Measurements from ENCODE around the gene WSB2. TPM values are rescaled to one million over a fixed set of nuclear protein-coding genes. Genes with fewer than 3 reads are reported as not detected.

The WSB2 gene
- total and polyA plus RNA-seq, 4 donors, result 20.4 to 41.7 (median 28.3) TPM

DNA sequence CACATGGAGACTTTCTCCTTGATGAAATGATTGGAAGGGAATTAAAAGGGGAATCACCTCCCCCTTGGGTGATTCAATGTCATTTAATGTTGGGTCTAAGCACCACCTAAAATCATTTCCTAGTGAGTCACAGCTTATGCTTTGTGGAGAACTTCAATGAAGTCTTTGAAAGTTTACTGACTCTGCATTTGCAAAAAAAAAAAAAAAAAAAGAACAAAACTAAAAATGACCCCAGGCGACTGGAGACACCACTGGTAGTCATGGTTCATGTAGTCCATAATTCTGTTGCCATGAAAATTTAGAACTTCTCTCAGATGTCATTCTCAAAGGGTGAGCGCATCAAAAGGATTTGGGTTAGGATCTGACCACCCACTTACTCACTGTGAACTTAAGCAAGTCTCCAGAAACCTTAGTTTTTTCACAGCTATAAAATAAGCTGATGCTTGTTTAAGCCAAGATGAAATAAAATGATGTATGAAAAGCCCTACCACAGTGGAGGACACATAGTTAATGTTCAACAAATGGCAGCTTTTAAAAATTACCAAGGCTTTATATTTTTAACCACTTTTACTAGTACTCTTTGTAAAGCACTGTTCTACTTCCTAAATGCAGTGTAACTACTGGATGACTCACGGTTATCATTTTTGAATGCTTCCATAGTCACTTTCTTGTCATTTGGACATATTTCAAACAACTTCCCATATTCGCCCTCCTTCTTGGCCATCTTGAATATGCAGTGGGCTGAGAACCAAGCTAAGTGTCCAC is 74.1 kb downstream of the WSB2 start:
- Histone ChIP-seq H3K9ac (ENCODE audit: low read depth in 1 of 2, low read length in 2 of 2) (no peak overlapping the region), H3K9me3 (ENCODE audit: control insufficient read depth in 4 of 4, low read length in 3 of 4) (no peaks in the 10 kb centered on the region), H3K4me1 (ENCODE audit: control insufficient read depth in 4 of 4, insufficient read depth in 4 of 4, low read length in 3 of 4) (no peaks in the 10 kb centered on the region), H3K27me3 (ENCODE audit: control insufficient read depth in 4 of 4, insufficient read depth in 4 of 4, low read length in 3 of 4) (no peaks in the 10 kb centered on the region), H3K27ac (ENCODE audit: low read depth in 1 of 2, low read length in 2 of 2) (no peak overlapping the region), H3K4me3 (ENCODE audit: low read depth in 1 of 3, low read length in 3 of 3) (no peak overlapping the region), H3K36me3 (ENCODE audit: control insufficient read depth in 4 of 4, insufficient read depth in 3 of 4, low read depth in 1 of 4, low read length in 3 of 4) (no peaks in the 10 kb centered on the region)
- DNase-seq (ENCODE audit: low spot score), result no peak
- WGBS, result 82% methylated on average over 4 of the region's 4 CpGs
- TF ChIP-seq, protein P1, sequence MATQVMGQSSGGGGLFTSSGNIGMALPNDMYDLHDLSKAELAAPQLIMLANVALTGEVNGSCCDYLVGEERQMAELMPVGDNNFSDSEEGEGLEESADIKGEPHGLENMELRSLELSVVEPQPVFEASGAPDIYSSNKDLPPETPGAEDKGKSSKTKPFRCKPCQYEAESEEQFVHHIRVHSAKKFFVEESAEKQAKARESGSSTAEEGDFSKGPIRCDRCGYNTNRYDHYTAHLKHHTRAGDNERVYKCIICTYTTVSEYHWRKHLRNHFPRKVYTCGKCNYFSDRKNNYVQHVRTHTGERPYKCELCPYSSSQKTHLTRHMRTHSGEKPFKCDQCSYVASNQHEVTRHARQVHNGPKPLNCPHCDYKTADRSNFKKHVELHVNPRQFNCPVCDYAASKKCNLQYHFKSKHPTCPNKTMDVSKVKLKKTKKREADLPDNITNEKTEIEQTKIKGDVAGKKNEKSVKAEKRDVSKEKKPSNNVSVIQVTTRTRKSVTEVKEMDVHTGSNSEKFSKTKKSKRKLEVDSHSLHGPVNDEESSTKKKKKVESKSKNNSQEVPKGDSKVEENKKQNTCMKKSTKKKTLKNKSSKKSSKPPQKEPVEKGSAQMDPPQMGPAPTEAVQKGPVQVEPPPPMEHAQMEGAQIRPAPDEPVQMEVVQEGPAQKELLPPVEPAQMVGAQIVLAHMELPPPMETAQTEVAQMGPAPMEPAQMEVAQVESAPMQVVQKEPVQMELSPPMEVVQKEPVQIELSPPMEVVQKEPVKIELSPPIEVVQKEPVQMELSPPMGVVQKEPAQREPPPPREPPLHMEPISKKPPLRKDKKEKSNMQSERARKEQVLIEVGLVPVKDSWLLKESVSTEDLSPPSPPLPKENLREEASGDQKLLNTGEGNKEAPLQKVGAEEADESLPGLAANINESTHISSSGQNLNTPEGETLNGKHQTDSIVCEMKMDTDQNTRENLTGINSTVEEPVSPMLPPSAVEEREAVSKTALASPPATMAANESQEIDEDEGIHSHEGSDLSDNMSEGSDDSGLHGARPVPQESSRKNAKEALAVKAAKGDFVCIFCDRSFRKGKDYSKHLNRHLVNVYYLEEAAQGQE (IDR thresholded peaks at IDR 0.05), result no peak
- TF ChIP-seq GABPA (IDR thresholded peaks at IDR 0.05 in 1 of 2, conservative IDR thresholded peaks at IDR 0.05 in 1 of 2) (no peak), HNF4A (conservative IDR thresholded peaks at IDR 0.05) (no peak), NR2F2 (IDR thresholded peaks at IDR 0.05) (no peak), RAD21 (IDR thresholded peaks at IDR 0.05) (no peak), SP1 (IDR thresholded peaks at IDR 0.05) (no peak), HNF4G (IDR thresholded peaks at IDR 0.05) (no peak), FOXA1 (IDR thresholded peaks at IDR 0.05) (no peak)
- TF ChIP-seq, protein P2, sequence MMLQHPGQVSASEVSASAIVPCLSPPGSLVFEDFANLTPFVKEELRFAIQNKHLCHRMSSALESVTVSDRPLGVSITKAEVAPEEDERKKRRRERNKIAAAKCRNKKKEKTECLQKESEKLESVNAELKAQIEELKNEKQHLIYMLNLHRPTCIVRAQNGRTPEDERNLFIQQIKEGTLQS (IDR thresholded peaks at IDR 0.05), result no peak
- TF ChIP-seq, protein P3, sequence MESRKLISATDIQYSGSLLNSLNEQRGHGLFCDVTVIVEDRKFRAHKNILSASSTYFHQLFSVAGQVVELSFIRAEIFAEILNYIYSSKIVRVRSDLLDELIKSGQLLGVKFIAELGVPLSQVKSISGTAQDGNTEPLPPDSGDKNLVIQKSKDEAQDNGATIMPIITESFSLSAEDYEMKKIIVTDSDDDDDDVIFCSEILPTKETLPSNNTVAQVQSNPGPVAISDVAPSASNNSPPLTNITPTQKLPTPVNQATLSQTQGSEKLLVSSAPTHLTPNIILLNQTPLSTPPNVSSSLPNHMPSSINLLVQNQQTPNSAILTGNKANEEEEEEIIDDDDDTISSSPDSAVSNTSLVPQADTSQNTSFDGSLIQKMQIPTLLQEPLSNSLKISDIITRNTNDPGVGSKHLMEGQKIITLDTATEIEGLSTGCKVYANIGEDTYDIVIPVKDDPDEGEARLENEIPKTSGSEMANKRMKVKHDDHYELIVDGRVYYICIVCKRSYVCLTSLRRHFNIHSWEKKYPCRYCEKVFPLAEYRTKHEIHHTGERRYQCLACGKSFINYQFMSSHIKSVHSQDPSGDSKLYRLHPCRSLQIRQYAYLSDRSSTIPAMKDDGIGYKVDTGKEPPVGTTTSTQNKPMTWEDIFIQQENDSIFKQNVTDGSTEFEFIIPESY (IDR thresholded peaks at IDR 0.05), result no peak
- TF ChIP-seq, protein P4, sequence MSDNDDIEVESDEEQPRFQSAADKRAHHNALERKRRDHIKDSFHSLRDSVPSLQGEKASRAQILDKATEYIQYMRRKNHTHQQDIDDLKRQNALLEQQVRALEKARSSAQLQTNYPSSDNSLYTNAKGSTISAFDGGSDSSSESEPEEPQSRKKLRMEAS (IDR thresholded peaks at IDR 0.05), result no peak

DNA sequence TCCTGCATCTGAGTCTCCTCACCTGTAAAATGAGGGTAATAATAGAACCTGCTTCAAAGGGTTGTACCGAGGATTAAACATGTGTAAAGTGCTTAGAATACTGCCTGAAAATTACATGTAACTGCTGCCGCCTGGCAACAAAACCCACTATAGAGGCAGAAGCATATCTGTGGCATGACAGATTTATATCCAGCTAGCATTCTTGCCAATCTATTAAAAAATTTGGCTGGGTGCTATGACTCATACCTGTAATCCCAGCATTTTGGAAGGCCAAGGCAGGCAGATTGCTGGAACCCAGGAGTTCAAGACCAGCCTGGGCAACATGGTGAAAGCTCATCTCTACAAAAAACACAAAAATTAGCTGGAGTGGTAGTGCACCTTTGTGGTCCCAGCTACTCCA is 75.8 kb downstream of the WSB2 start:
- Histone ChIP-seq H3K4me3 (ENCODE audit: low read depth in 1 of 3, low read length in 3 of 3) (no peak overlapping the region), H3K36me3 (ENCODE audit: control insufficient read depth in 4 of 4, insufficient read depth in 3 of 4, low read depth in 1 of 4, low read length in 3 of 4) (no peaks in the 10 kb centered on the region), H3K9ac (ENCODE audit: low read depth in 1 of 2, low read length in 2 of 2) (no peak overlapping the region), H3K4me1 (ENCODE audit: control insufficient read depth in 4 of 4, insufficient read depth in 4 of 4, low read length in 3 of 4) (no peaks in the 10 kb centered on the region), H3K27ac (ENCODE audit: low read depth in 1 of 2, low read length in 2 of 2) (no peak overlapping the region), H3K27me3 (ENCODE audit: control insufficient read depth in 4 of 4, insufficient read depth in 4 of 4, low read length in 3 of 4) (no peaks in the 10 kb centered on the region), H3K9me3 (ENCODE audit: control insufficient read depth in 4 of 4, low read length in 3 of 4) (no peaks in the 10 kb centered on the region)
- DNase-seq (ENCODE audit: low spot score), result no peak
- WGBS, result 89% methylated on average over 2 of the region's 2 CpGs
- TF ChIP-seq, protein P3 (IDR thresholded peaks at IDR 0.05), result no peak
- TF ChIP-seq RXRA (IDR thresholded peaks at IDR 0.05), result no peak
- no peak for TF ChIP-seq EGR1 (IDR thresholded peaks at IDR 0.05; ENCODE audit: low read depth in 2 of 2)
- TF ChIP-seq FOXA1 (IDR thresholded peaks at IDR 0.05), result no peak
- no peak for TF ChIP-seq HNF4G (IDR thresholded peaks at IDR 0.05)
- no peak for TF ChIP-seq SP1 (IDR thresholded peaks at IDR 0.05)
- TF ChIP-seq, protein P5, sequence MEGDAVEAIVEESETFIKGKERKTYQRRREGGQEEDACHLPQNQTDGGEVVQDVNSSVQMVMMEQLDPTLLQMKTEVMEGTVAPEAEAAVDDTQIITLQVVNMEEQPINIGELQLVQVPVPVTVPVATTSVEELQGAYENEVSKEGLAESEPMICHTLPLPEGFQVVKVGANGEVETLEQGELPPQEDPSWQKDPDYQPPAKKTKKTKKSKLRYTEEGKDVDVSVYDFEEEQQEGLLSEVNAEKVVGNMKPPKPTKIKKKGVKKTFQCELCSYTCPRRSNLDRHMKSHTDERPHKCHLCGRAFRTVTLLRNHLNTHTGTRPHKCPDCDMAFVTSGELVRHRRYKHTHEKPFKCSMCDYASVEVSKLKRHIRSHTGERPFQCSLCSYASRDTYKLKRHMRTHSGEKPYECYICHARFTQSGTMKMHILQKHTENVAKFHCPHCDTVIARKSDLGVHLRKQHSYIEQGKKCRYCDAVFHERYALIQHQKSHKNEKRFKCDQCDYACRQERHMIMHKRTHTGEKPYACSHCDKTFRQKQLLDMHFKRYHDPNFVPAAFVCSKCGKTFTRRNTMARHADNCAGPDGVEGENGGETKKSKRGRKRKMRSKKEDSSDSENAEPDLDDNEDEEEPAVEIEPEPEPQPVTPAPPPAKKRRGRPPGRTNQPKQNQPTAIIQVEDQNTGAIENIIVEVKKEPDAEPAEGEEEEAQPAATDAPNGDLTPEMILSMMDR (IDR thresholded peaks at IDR 0.05; ENCODE audit: low read depth, low read length, missing input control), result no peak
- no peak for TF ChIP-seq YY1 (IDR thresholded peaks at IDR 0.05)
- TF ChIP-seq HNF4A (conservative IDR thresholded peaks at IDR 0.05), result no peak
- no peak for TF ChIP-seq RAD21 (IDR thresholded peaks at IDR 0.05)
- no peak for TF ChIP-seq NR2F2 (IDR thresholded peaks at IDR 0.05)
- TF ChIP-seq, protein P4 (IDR thresholded peaks at IDR 0.05), result no peak
- no peak for TF ChIP-seq TAF1 (conservative IDR thresholded peaks at IDR 0.05)
- TF ChIP-seq, protein P1 (IDR thresholded peaks at IDR 0.05), result no peak

Measured in liver (tissue), 9 donors.